PC-3 (cell line): Measurements from ENCODE around the gene TTC34. TPM values are rescaled to one million over a fixed set of nuclear protein-coding genes. Genes with fewer than 3 reads are reported as not detected.

Source experiments
- ATAC-seq: fragments of 200-7000 bp; cut with Tn5 transposase; 2 replicates; pipeline ENCODE4 v1.9.1; 2020; ENCODE audit warnings: mild to moderate bottlenecking, moderate library complexity
- BruUV-seq: library from RNA; stranded (reverse); fragments of 400-500 nt; replicated peaks from 2 replicates; lab custom pipeline; 2021; lab: Mats Ljungman, UMichigan
- CTCF ChIA-PET: fragments of 300-600 bp; sonication (Branson Sonifier 250); formaldehyde crosslinking; loops from one replicate; lab custom pipeline; 2022; ENCODE audit warnings: antibody characterized with exemption; lab: Charles Lee
- POLR2A ChIA-PET: fragments of 300-600 bp; sonication (Branson Sonifier 250); formaldehyde crosslinking; loops from one replicate; lab custom pipeline; 2022; ENCODE audit warnings: antibody characterized with exemption; ENCODE audit not compliant: unreplicated experiment; lab: Charles Lee
- DNase-seq: peaks from one replicate; pipeline ENCODE4 v3.0.0-alpha.2; 2015
- H2AFZ ChIP-seq: fragments of 300-600 bp; sonication (generic); 2 replicates; pipeline ENCODE4 v1.6.0; 2016; ENCODE audit warnings: antibody characterized with exemption, low read length
- H3F3A ChIP-seq: fragments of 300-600 bp; sonication (generic); one replicate; pipeline ENCODE4 v1.6.0; 2017; ENCODE audit warnings: antibody characterized with exemption, low read length, control low read depth, mild to moderate bottlenecking; ENCODE audit not compliant: unreplicated experiment
- H3K27ac ChIP-seq: fragments of 300-600 bp; sonication (generic); 2 replicates; pipeline ENCODE4 v1.5.1; 2016; ENCODE audit warnings: mild to moderate bottlenecking, low read length
- H3K27me3 ChIP-seq: fragments of 300-600 bp; sonication (generic); 2 replicates; pipeline ENCODE4 v1.6.1; 2016; ENCODE audit warnings: low read length, mixed read lengths
- H3K36me3 ChIP-seq: fragments of 300-600 bp; sonication (generic); 2 replicates; pipeline ENCODE4 v1.6.1; 2016; ENCODE audit warnings: low read depth, mixed run types, low read length, mixed read lengths
- H3K4me1 ChIP-seq: fragments of 300-600 bp; sonication (generic); 2 replicates; pipeline ENCODE4 v1.5.1; 2016; ENCODE audit warnings: low read length; ENCODE audit not compliant: insufficient read depth
- H3K4me2 ChIP-seq: fragments of 300-600 bp; sonication (generic); 2 replicates; pipeline ENCODE4 v1.6.0; 2016; ENCODE audit warnings: low read length
- H3K4me3 ChIP-seq: fragments of 300-600 bp; sonication (generic); 2 replicates; pipeline ENCODE4 v1.5.1; 2016; ENCODE audit warnings: mild to moderate bottlenecking, low read length, mixed read lengths
- H3K79me2 ChIP-seq: fragments of 300-600 bp; sonication (generic); 2 replicates; pipeline ENCODE4 v1.6.1; 2017; ENCODE audit warnings: low read length, mixed read lengths
- H3K9ac ChIP-seq: fragments of 300-600 bp; sonication (generic); 2 replicates; pipeline ENCODE4 v1.6.0; 2016; ENCODE audit warnings: mild to moderate bottlenecking, low read length
- H3K9me2 ChIP-seq: fragments of 300-600 bp; sonication (generic); replicated peaks from 2 replicates; pipeline ENCODE4 v1.6.1; 2016; ENCODE audit warnings: mixed run types, low read length, mixed read lengths
- H3K9me3 ChIP-seq: fragments of 300-600 bp; sonication (generic); 2 replicates; pipeline ENCODE4 v1.6.1; 2016; ENCODE audit warnings: low read length, mixed read lengths
- H4K20me1 ChIP-seq: fragments of 300-600 bp; sonication (generic); 2 replicates; pipeline ENCODE4 v1.6.1; 2016; ENCODE audit warnings: low read length, mixed read lengths
- EZH2 ChIP-seq: fragments of 300-600 bp; sonication (generic); IDR thresholded peaks from one replicate; pipeline ENCODE4 v1.6.1; 2017; ENCODE audit warnings: antibody characterized with exemption, mild to moderate bottlenecking, low read length; ENCODE audit not compliant: unreplicated experiment
- EZH2phosphoT487 ChIP-seq: fragments of 300-600 bp; sonication (generic); IDR thresholded peaks from 2 replicates; pipeline ENCODE4 v1.6.1; 2018; ENCODE audit warnings: mild to moderate bottlenecking, antibody characterized with exemption, low read length, borderline replicate concordance
- intact Hi-C: fragments of 100-400 bp; cut with micrococcal nuclease; formaldehyde crosslinking; loops from 2 replicates; pipeline ENCODE4 v1.9.0; 2023
- total RNA-seq: library from RNA; depleted of rRNA; stranded (reverse); fragments of >200 nt; gene quantifications from 2 replicates; pipeline ENCODE4 v1.2.3, GENCODE V29; 2014
- TF ChIP-seq, protein P1 (sequence below): fragments of 300-600 bp; sonication (generic); conservative IDR thresholded peaks from 2 replicates; pipeline ENCODE4 v1.5.1; 2017; ENCODE audit warnings: antibody characterized with exemption, low read depth, mild to moderate bottlenecking, low read length

TTC34 gene
- total RNA-seq, 1 experiment from 2014 or later = 0.11 TPM

GRCh38 chr1:2607641-2608091 is 193.8 kb downstream of the TTC34 start:
- POLR2A ChIA-PET = no interaction called here
- BruUV-seq = no TSS peak
- Histone ChIP-seq H3K27ac (no peak overlapping the region), H3K9ac (no peak overlapping the region), H3K4me3 (no peak overlapping the region), H2AFZ (no peak overlapping the region), H3K36me3 (no peaks in the 10 kb centered on the region), H3K9me2 (no peaks in the 10 kb centered on the region), H3K79me2 (no peaks in the 10 kb centered on the region), H3K9me3 (no peaks in the 10 kb centered on the region), H3K4me2 (no peak overlapping the region), H3F3A (no peaks in the 10 kb centered on the region), H4K20me1 (no peaks in the 10 kb centered on the region), H3K27me3 (no peaks in the 10 kb centered on the region), H3K4me1 (no peaks in the 10 kb centered on the region)
- no peak for ATAC-seq
- DNase-seq = no peak
- CTCF ChIA-PET = no interaction called here
- intact Hi-C loops = no loop called here
- TF ChIP-seq, protein P1, sequence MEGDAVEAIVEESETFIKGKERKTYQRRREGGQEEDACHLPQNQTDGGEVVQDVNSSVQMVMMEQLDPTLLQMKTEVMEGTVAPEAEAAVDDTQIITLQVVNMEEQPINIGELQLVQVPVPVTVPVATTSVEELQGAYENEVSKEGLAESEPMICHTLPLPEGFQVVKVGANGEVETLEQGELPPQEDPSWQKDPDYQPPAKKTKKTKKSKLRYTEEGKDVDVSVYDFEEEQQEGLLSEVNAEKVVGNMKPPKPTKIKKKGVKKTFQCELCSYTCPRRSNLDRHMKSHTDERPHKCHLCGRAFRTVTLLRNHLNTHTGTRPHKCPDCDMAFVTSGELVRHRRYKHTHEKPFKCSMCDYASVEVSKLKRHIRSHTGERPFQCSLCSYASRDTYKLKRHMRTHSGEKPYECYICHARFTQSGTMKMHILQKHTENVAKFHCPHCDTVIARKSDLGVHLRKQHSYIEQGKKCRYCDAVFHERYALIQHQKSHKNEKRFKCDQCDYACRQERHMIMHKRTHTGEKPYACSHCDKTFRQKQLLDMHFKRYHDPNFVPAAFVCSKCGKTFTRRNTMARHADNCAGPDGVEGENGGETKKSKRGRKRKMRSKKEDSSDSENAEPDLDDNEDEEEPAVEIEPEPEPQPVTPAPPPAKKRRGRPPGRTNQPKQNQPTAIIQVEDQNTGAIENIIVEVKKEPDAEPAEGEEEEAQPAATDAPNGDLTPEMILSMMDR = no peak

GRCh38 chr1:2606881-2607621 is 194.4 kb downstream of the TTC34 start:
- no peak overlapping the region for H3K4me3 ChIP-seq
- no peaks in the 10 kb centered on the region for H3K4me1 ChIP-seq
- no peak overlapping the region for H2AFZ ChIP-seq
- BruUV-seq = no TSS peak
- no peaks in the 10 kb centered on the region for H3K9me3 ChIP-seq
- H3K4me2 ChIP-seq = no peak overlapping the region
- no peak for TF ChIP-seq EZH2phosphoT487
- TF ChIP-seq, protein P1 = no peak
- no peak for TF ChIP-seq EZH2
- H3K79me2 ChIP-seq = no peaks in the 10 kb centered on the region
- no peaks in the 10 kb centered on the region; the same call in 1 of the 2 replicates for H3K27me3 ChIP-seq
- H3K36me3 ChIP-seq = no peaks in the 10 kb centered on the region
- no peak overlapping the region for H3K27ac ChIP-seq
- no peak overlapping the region for H3K9ac ChIP-seq
- no peaks in the 10 kb centered on the region for H4K20me1 ChIP-seq
- H3F3A ChIP-seq = no peaks in the 10 kb centered on the region
- ChIA-PET CTCF (no interaction called here), POLR2A (no interaction called here)
- intact Hi-C loops = no loop called here
- DNase-seq (no peak), ATAC-seq (no peak)
- H3K9me2 ChIP-seq = no peaks in the 10 kb centered on the region

- H2AFZ ChIP-seq = no peak overlapping the region
- CTCF ChIA-PET = no interaction called here
Measured at GRCh38 chr1:2606396-2606880, 195.1 kb downstream of the TTC34 start.

More at GRCh38 chr1:2606396-2606880, 195.1 kb downstream of the TTC34 start:
- Histone ChIP-seq H3K27me3 (no peaks in the 10 kb centered on the region; the same call in 1 of the 2 replicates), H3K27ac (no peak overlapping the region), H4K20me1 (no peaks in the 10 kb centered on the region), H3K36me3 (no peaks in the 10 kb centered on the region), H3K9me2 (no peaks in the 10 kb centered on the region), H3K79me2 (no peaks in the 10 kb centered on the region), H3K9me3 (no peaks in the 10 kb centered on the region), H3K9ac (no peak overlapping the region), H3K4me3 (no peak overlapping the region), H3F3A (no peaks in the 10 kb centered on the region), H3K4me2 (no peak overlapping the region), H3K4me1 (no peaks in the 10 kb centered on the region)
- DNase-seq (no peak), ATAC-seq (no peak)
- intact Hi-C loops = no loop called here
- POLR2A ChIA-PET = interaction anchor here (0.7 kb wide), 1 partner anchor 20 kb away, joined by 3 read pairs; the partner anchor contains the start of gene PRXL2B
- no TSS peak for BruUV-seq
- no peak for TF ChIP-seq EZH2phosphoT487
- TF ChIP-seq, protein P1 = no peak
- no peak for TF ChIP-seq EZH2
